ENCODE measurements around the gene RBM43. TPM values are rescaled to one million over a fixed set of nuclear protein-coding genes. Genes with fewer than 3 reads are reported as not detected.

The RBM43 gene
- total and polyA plus RNA-seq, 9 of the 15 experiments (the other 6 are each of a cell fraction or from before 2014, with no cell fraction given) = 1.3 to 6.9 (median 3.8) TPM

GRCh38 chr2:151228847-151229512 is 32.7 kb downstream of the RBM43 start (continued):
- TF ChIP-seq PTRF (tag; IDR thresholded peaks at IDR 0.05) = no peak
- TF ChIP-seq ZNF24 (IDR thresholded peaks at IDR 0.05) = no peak
- TF ChIP-seq SMAD2 (IDR thresholded peaks at IDR 0.05; ENCODE audit: low read depth, low read length) = no peak
- TF ChIP-seq PATZ1 (CRISPR knock-in tag; IDR thresholded peaks at IDR 0.05; ENCODE audit: borderline replicate concordance) = no peak
- no peak for TF ChIP-seq RNF219 (CRISPR knock-in tag; IDR thresholded peaks at IDR 0.05)
- no peak for TF ChIP-seq CUX1 (CRISPR knock-in tag; IDR thresholded peaks at IDR 0.05)
- TF ChIP-seq SMARCA4 (IDR thresholded peaks at IDR 0.05) = no peak
- no peak for TF ChIP-seq RBM15 (IDR thresholded peaks at IDR 0.05; ENCODE audit: insufficient read depth, low read length)
- TF ChIP-seq ZNF79 (CRISPR knock-in tag; IDR thresholded peaks at IDR 0.05; ENCODE audit: low read depth) = no peak

All from K562 (cell line).